Body of pancreas (tissue), 4 donors: Measurements from ENCODE around the gene ZNF655.

Source experiments
- CTCF ChIP-seq, 7 experiments: fragments of 450-650 bp in 4 of 7; fragments of 200-600 bp in 3 of 7; sonication (generic) in 3 of 7; IDR thresholded peaks; one replicate each; pipeline ENCODE4 v1.5.1; 2016 to 2019; ENCODE audit warnings: antibody characterized with exemption in 7 of 7
- POLR2A ChIP-seq, 3 donors: fragments of 450-650 bp; IDR thresholded peaks; one replicate each; pipeline ENCODE4 v1.6.1; 2016; ENCODE audit warnings: antibody characterized with exemption in 3 of 3, mild to moderate bottlenecking in 2 of 3

- TF ChIP-seq CTCF (IDR thresholded peaks at IDR 0.05), result no peak
- TF ChIP-seq POLR2A (IDR thresholded peaks at IDR 0.05), result no peak
These were observed 27.1 kb upstream of the ZNF655 start for GRCh38 chr7:99531354-99531765.
